Prostate gland (tissue), 2 donors: Measurements from ENCODE around the gene ERC2. TPM values are rescaled to one million over a fixed set of nuclear protein-coding genes. Genes with fewer than 3 reads are reported as not detected.

ENCODE experiments used
- DNase-seq: peaks from one replicate; pipeline ENCODE4 v3.0.0-alpha.2; 2019; ENCODE audit warnings: low spot score
- H3K27ac ChIP-seq, 2 donors: fragments of 200-600 bp; sonication (generic); 2 replicates each; pipeline ENCODE4 v1.5.1; 2017 to 2019
- H3K27me3 ChIP-seq: fragments of 200-600 bp; sonication (generic); replicated peaks from 2 replicates; pipeline ENCODE4 v1.5.1; 2019; ENCODE audit not compliant: insufficient read depth
- H3K36me3 ChIP-seq, 2 donors: fragments of 200-600 bp; sonication (generic); 1 replicate in 1 of 2; 2 replicates in 1 of 2; pipeline versions ENCODE4 v1.5.1 to v1.8.1; 2017 to 2019
- H3K4me1 ChIP-seq: fragments of 200-600 bp; sonication (generic); replicated peaks from 2 replicates; pipeline ENCODE4 v1.5.1; 2019
- H3K4me3 ChIP-seq, 2 donors: fragments of 200-600 bp; sonication (generic); 2 replicates each; pipeline ENCODE4 v1.5.1; 2017 to 2019
- H3K9me3 ChIP-seq: fragments of 200-600 bp; sonication (generic); 2 replicates; pipeline ENCODE4 v1.5.1; 2017
- CTCF ChIP-seq, 4 experiments: fragments of 200-600 bp in 2 of 4; fragments of 450-650 bp in 2 of 4; sonication (generic) in 2 of 4; IDR thresholded peaks; 1 replicate in 3 of 4; 2 replicates in 1 of 4; pipeline ENCODE4 v1.5.1; 2016 to 2019; ENCODE audit warnings: antibody characterized with exemption in 4 of 4, mild to moderate bottlenecking in 2 of 4, moderate library complexity in 2 of 4
- POLR2A ChIP-seq: fragments of 450-650 bp; IDR thresholded peaks from one replicate; pipeline ENCODE4 v1.6.1; 2016; ENCODE audit warnings: antibody characterized with exemption, mild to moderate bottlenecking
- POLR2AphosphoS5 ChIP-seq: sonication (generic); formaldehyde crosslinking; IDR thresholded peaks from one replicate; pipeline ENCODE4 v1.6.1; 2017; ENCODE audit warnings: antibody characterized with exemption
- whole genome bisulfite sequencing: methylation state at CpG from one replicate; pipeline ENCODE4 v1.1.5; 2018; 5-methylcytosine and 5-hydroxymethylcytosine counted together
- intact Hi-C: fragments of 100-400 bp; cut with DNase I; formaldehyde crosslinking; loops from one replicate; pipeline ENCODE4 v1.14.2; 2022
- total RNA-seq, 2 donors: library from RNA; depleted of rRNA; stranded (reverse); fragments of >200 nt; gene quantifications; one replicate each; pipeline ENCODE4 v1.1.0, GENCODE V29; 2016

The ERC2 gene
- total RNA-seq, 2 donors from 2014 or later: 1.0 to 2.7 TPM

- Histone ChIP-seq H3K9me3 (no peaks in the 10 kb centered on the region), H3K4me1 (no peaks in the 10 kb centered on the region), H3K27me3 (no peaks in the 10 kb centered on the region), H3K27ac (no peak overlapping the region), H3K36me3 (no peaks in the 10 kb centered on the region), H3K4me3 (no peak overlapping the region)
- intact Hi-C loops: no loop called here
- DNase-seq: no peak
- TF ChIP-seq CTCF (IDR thresholded peaks at IDR 0.05): no peak
- 82% methylated on average over 4 of the region's 4 CpGs for WGBS
These were observed 687.4 kb downstream of the ERC2 start for GRCh38 chr3:55780913-55781312.

GRCh38 chr3:55779543-55779942 lies 688.7 kb downstream of the ERC2 start:
- 50% methylated on average over 5 of the region's 5 CpGs for WGBS
- H3K27ac ChIP-seq: no peak overlapping the region
- no peaks in the 10 kb centered on the region for H3K27me3 ChIP-seq
- H3K36me3 ChIP-seq: no peaks in the 10 kb centered on the region
- TF ChIP-seq POLR2A (no peak), POLR2AphosphoS5 (no peak), CTCF (IDR thresholded peaks at IDR 0.05) (no peak)
- DNase-seq: no peak
- no peaks in the 10 kb centered on the region for H3K4me1 ChIP-seq
- intact Hi-C loops: no loop called here
- no peaks in the 10 kb centered on the region for H3K9me3 ChIP-seq
- H3K4me3 ChIP-seq: no peak overlapping the region

- Histone ChIP-seq H3K27ac (no peak overlapping the region), H3K9me3 (no peaks in the 10 kb centered on the region), H3K27me3 (no peaks in the 10 kb centered on the region), H3K4me1 (no peaks in the 10 kb centered on the region), H3K4me3 (no peak overlapping the region), H3K36me3 (no peaks in the 10 kb centered on the region)
- 96% methylated on average over 6 of the region's 6 CpGs for WGBS
- TF ChIP-seq POLR2A (no peak), POLR2AphosphoS5 (no peak), CTCF (IDR thresholded peaks at IDR 0.05) (no peak)
- intact Hi-C loops: no loop called here
- DNase-seq: no peak
These were observed 692.7 kb downstream of the ERC2 start for GRCh38 chr3:55775366-55776154.

GRCh38 chr3:55774856-55775255 lies 693.4 kb downstream of the ERC2 start:
- no peaks in the 10 kb centered on the region for H3K27me3 ChIP-seq
- H3K4me3 ChIP-seq: no peak overlapping the region
- DNase-seq: no peak
- H3K9me3 ChIP-seq: no peaks in the 10 kb centered on the region
- H3K27ac ChIP-seq: no peak overlapping the region
- intact Hi-C loops: no loop called here
- WGBS: 87% methylated on average over 2 of the region's 2 CpGs
- TF ChIP-seq CTCF (IDR thresholded peaks at IDR 0.05): no peak
- TF ChIP-seq POLR2AphosphoS5: no peak
- TF ChIP-seq POLR2A: no peak
- H3K36me3 ChIP-seq: no peaks in the 10 kb centered on the region
- no peaks in the 10 kb centered on the region for H3K4me1 ChIP-seq

- no peaks in the 10 kb centered on the region for H3K36me3 ChIP-seq
- no peak for DNase-seq
- no peaks in the 10 kb centered on the region for H3K27me3 ChIP-seq
- no peak overlapping the region for H3K4me3 ChIP-seq
- H3K27ac ChIP-seq: no peak overlapping the region
- no peaks in the 10 kb centered on the region for H3K4me1 ChIP-seq
- no peaks in the 10 kb centered on the region for H3K9me3 ChIP-seq
- intact Hi-C loops: no loop called here
- WGBS: 88% methylated on average over 2 of the region's 2 CpGs
- no peak for TF ChIP-seq POLR2A
- TF ChIP-seq CTCF (IDR thresholded peaks at IDR 0.05): no peak
- no peak for TF ChIP-seq POLR2AphosphoS5
These were observed 696.8 kb downstream of the ERC2 start for GRCh38 chr3:55771503-55771902.
